Neutrophil (primary cell): Measurements from ENCODE around the gene OSTF1.

Experiments
- H3K27ac ChIP-seq: fragments of 200-600 bp; sonication (generic); 2 replicates; pipeline ENCODE4 v1.5.1; 2016; ENCODE audit warnings: mild to moderate bottlenecking, moderate library complexity
- H3K27me3 ChIP-seq: fragments of 200-600 bp; sonication (generic); 2 replicates; pipeline ENCODE4 v1.6.0; 2016; ENCODE audit warnings: mild to moderate bottlenecking
- H3K36me3 ChIP-seq: fragments of 200-600 bp; sonication (generic); 2 replicates; pipeline ENCODE4 v1.5.1; 2017
- H3K4me1 ChIP-seq, 2 experiments: fragments of 200-600 bp in 1 of 2; sonication (generic) in 1 of 2; 1 replicate in 1 of 2; 2 replicates in 1 of 2; pipeline versions ENCODE4 v1.5.1 to v1.6.1; 2013 to 2016; ENCODE audit warnings: low read depth in 1 of 2, low read length in 1 of 2, mild to moderate bottlenecking in 1 of 2, moderate library complexity in 1 of 2; ENCODE audit not compliant: control insufficient read depth in 1 of 2, insufficient read depth in 1 of 2
- H3K4me3 ChIP-seq, 2 experiments: fragments of 200-600 bp in 1 of 2; sonication (generic) in 1 of 2; 1 replicate in 1 of 2; 2 replicates in 1 of 2; pipeline ENCODE4 v1.5.1; 2013 to 2016; ENCODE audit warnings: low read depth in 1 of 2, low read length in 1 of 2, mild to moderate bottlenecking in 1 of 2, moderate library complexity in 1 of 2
- H3K9me3 ChIP-seq: fragments of 200-600 bp; sonication (generic); 2 replicates; pipeline ENCODE4 v1.5.1; 2016
- CTCF ChIP-seq: fragments of 200-600 bp; sonication (generic); IDR thresholded peaks from 2 replicates; pipeline ENCODE4 v1.5.1; 2016; ENCODE audit warnings: antibody characterized with exemption

Gene OSTF1

GRCh38 chr9:75063556-75064305, 24.6 kb upstream of the OSTF1 start:
- no peaks in the 10 kb centered on the region for H3K9me3 ChIP-seq
- H3K4me1 ChIP-seq, result no peaks in the 10 kb centered on the region

GRCh38 chr9:75064307-75065025, 23.8 kb upstream of the OSTF1 start:
- no peak for TF ChIP-seq CTCF
- Histone ChIP-seq H3K9me3 (no peaks in the 10 kb centered on the region), H3K4me1 (no peaks in the 10 kb centered on the region), H3K36me3 (peaks cover 82% of the 10 kb centered on the region), H3K27ac (no peak overlapping the region), H3K27me3 (no peaks in the 10 kb centered on the region), H3K4me3 (no peak overlapping the region)

More at GRCh38 chr9:75063556-75064305, 24.6 kb upstream of the OSTF1 start:
- H3K36me3 ChIP-seq, result peaks cover 80% of the 10 kb centered on the region
- H3K27ac ChIP-seq, result no peak overlapping the region
- H3K4me3 ChIP-seq, result no peak overlapping the region
- H3K27me3 ChIP-seq, result no peaks in the 10 kb centered on the region
- no peak for TF ChIP-seq CTCF

GRCh38 chr9:75065510-75065909, 22.8 kb upstream of the OSTF1 start:
- no peaks in the 10 kb centered on the region for H3K4me1 ChIP-seq
- H3K27me3 ChIP-seq, result no peaks in the 10 kb centered on the region
- no peak overlapping the region for H3K27ac ChIP-seq
- no peak overlapping the region for H3K4me3 ChIP-seq
- peaks cover 79% of the 10 kb centered on the region for H3K36me3 ChIP-seq
- no peaks in the 10 kb centered on the region for H3K9me3 ChIP-seq
- TF ChIP-seq CTCF, result no peak

GRCh38 chr9:75067894-75068293, 20.4 kb upstream of the OSTF1 start:
- no peaks in the 10 kb centered on the region for H3K9me3 ChIP-seq
- no peak overlapping the region for H3K4me3 ChIP-seq
- no peak for TF ChIP-seq CTCF
- no peaks in the 10 kb centered on the region for H3K4me1 ChIP-seq
- no peak overlapping the region for H3K27ac ChIP-seq
- H3K36me3 ChIP-seq, result peaks cover 63% of the 10 kb centered on the region
- H3K27me3 ChIP-seq, result no peaks in the 10 kb centered on the region

GRCh38 chr9:75069171-75069570, 19.1 kb upstream of the OSTF1 start:
- Histone ChIP-seq H3K4me3 (no peak overlapping the region), H3K36me3 (peaks cover 59% of the 10 kb centered on the region), H3K27ac (no peak overlapping the region), H3K27me3 (no peaks in the 10 kb centered on the region), H3K9me3 (no peaks in the 10 kb centered on the region), H3K4me1 (no peaks in the 10 kb centered on the region)
- no peak for TF ChIP-seq CTCF
